Activated naive CD8-positive, alpha-beta T cell (primary cell): Measurements from ENCODE around the gene OR52H1.
"Not testable (repeated sequence)": the region's sequence is repeated elsewhere in the genome, so short reads cannot be mapped to it uniquely, and the experiment has no call there.

ENCODE experiments used
- H3K27ac Mint-ChIP-seq: one replicate; pipeline ENCODE4 v1.8.0; 2021; ENCODE audit warnings: mixed read lengths
- H3K27me3 Mint-ChIP-seq: one replicate; pipeline ENCODE4 v1.8.0; 2021; ENCODE audit warnings: mixed read lengths
- H3K36me3 Mint-ChIP-seq: one replicate; pipeline ENCODE4 v1.8.0; 2021; ENCODE audit warnings: mixed read lengths
- H3K4me1 Mint-ChIP-seq: one replicate; pipeline ENCODE4 v1.8.0; 2021; ENCODE audit warnings: low read depth, mixed read lengths
- H3K4me3 Mint-ChIP-seq: one replicate; pipeline ENCODE4 v1.8.0; 2021; ENCODE audit warnings: mild to moderate bottlenecking, mixed read lengths
- H3K9me3 Mint-ChIP-seq: one replicate; pipeline ENCODE4 v1.8.0; 2021; ENCODE audit warnings: low read depth, mixed read lengths

The OR52H1 gene

DNA sequence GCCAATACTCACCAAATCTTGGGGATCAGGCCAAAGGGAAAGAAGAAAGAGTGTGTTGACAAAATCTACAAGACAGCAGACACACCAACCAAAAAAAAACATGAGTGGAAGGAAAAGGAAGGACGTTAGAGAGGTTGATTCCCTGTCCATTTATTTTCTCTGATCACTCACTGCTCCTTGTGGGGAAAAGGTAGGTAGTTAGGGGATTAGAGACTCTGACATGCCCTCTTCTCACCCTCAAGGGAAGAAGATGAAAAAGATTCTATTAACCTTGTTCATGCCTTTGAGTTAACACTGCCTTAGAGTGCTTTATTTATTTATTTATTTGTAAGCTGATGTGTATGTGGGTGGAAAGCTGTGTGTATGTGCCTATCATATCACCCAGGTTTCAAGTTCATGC is at the start of gene OR52H1:
Gene OR52H1, minus strand, starts transcription at position 101 of the 400 bp plus-strand sequence. CDS start 3,035 bp downstream, outside the sequence.
- H3K27ac Mint-ChIP-seq = no peak within 1 kb of the TSS
- H3K4me1 Mint-ChIP-seq = no peaks in the 10 kb centered on the region
- H3K4me3 Mint-ChIP-seq = no peak within 1 kb of the TSS
- peaks cover 3% of the 10 kb centered on the region for H3K27me3 Mint-ChIP-seq
- H3K9me3 Mint-ChIP-seq = no peaks in the 10 kb centered on the region
- H3K36me3 Mint-ChIP-seq = peaks cover 7% of the 10 kb centered on the region

DNA sequence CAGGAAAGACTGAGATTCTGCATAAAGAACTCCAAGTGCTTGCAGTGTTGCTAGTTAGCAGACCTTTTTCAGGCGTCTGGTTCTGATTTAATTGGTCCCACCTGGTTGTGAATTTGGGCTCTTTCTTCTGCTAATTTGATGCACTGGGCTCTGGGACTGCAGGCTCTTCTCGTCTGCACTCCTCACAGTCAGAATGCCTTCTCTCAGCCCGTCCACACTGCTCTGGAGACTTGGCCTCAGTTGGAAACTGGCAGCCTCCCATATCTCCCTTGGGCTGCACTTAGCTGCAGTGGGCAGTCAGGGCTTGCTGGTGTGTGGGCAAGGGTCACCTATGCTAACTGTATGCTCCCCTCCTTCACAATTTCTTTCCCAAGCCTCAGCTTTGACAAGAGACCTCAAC is 49.6 kb upstream of the OR52H1 start:
- Mint-ChIP-seq H3K27me3 (peaks cover 5% of the 10 kb centered on the region), H3K4me3 (no peak overlapping the region)

DNA sequence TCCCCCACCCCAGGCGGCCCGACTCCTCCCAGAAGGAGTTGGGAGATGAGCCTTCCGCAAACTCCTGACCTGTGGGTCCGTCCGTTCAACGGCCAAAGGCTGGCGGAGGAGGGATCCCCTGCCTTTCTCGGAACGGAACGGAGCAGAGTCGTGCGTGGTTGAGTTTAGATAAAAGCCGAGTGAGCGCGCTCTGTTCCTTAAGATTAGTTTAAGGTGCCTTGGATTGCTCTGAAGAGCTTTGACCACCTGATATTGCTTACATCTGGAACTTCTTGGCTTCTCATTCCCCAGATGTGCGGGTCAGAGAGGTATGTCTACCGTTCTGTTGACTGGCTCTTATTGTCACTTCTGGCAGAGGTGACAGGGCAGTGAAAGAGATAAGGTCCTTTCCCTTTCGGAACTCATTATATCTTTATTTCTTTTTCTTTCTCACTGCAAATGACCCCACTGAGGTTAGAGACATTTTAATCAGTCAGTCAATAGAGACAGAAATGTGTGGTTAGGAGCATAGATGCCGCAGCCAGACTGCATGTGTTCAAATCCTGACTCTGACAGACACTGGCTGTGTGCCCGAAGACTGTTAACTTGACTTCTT is 48.4 kb upstream of the OR52H1 start, which contains the start of gene TRIM6:
Gene TRIM6, plus strand, starts transcription at position 31 of the 595 bp plus-strand sequence. Its CDS starts 261 bp downstream, at position 292.
- Mint-ChIP-seq H3K4me3 (peak within 1 kb of the TSS; percentile 86), H3K4me1 (peaks cover 8% of the 10 kb centered on the region), H3K36me3 (no peaks in the 10 kb centered on the region), H3K27me3 (peaks cover 5% of the 10 kb centered on the region), H3K27ac (no peak within 1 kb of the TSS), H3K9me3 (no peaks in the 10 kb centered on the region)

More for the DNA sequence above, 49.6 kb upstream of the OR52H1 start:
- Mint-ChIP-seq H3K36me3 (no peaks in the 10 kb centered on the region), H3K9me3 (no peaks in the 10 kb centered on the region), H3K4me1 (peaks cover 8% of the 10 kb centered on the region), H3K27ac (no peak overlapping the region)

DNA sequence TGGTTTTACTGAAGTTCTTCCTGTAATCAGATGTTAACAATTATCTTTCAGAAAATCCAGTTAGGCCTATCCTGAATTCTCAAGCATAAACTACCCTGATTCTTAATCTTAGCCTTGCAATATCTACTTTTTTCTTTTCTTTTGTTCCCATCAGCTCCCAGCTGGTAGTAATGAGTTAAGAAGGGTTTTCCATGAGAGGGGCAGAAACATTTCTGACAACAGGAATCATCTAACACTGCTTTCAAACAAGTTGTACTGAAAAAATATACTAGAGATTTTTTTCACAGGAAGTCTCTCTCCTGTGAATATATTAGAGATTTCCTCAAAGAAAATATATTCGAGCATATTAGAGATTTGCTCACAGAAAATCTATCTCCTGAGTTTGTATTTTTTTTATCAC is 44.8 kb upstream of the OR52H1 start:
- Mint-ChIP-seq H3K9me3 (no peaks in the 10 kb centered on the region), H3K4me1 (peaks cover 8% of the 10 kb centered on the region), H3K36me3 (peaks cover 5% of the 10 kb centered on the region), H3K27ac (no peak overlapping the region), H3K27me3 (peaks cover 5% of the 10 kb centered on the region), H3K4me3 (no peak overlapping the region)

DNA sequence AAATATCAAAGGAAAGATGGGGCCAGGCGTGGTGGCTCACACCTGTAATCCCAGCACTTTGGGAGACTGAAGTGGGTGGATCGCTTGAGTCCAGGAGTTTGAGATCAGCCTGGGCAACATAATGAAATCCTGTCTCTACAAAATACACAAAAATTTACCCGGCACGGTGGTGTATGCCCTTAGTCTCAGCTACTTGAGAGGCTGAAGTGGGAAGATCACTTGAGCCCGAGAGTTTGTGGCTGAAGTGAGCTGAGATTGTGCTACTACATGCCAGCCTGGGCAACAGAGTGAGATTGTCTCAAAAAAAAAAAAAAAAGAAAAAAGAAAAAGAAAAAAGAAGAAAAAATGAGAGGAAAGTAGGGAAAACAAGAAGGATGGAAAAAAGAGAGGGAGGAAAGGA is 44.3 kb upstream of the OR52H1 start:
- H3K27ac Mint-ChIP-seq = no peak overlapping the region
- peaks cover 5% of the 10 kb centered on the region for H3K36me3 Mint-ChIP-seq
- H3K4me1 Mint-ChIP-seq = peaks cover 8% of the 10 kb centered on the region
- H3K9me3 Mint-ChIP-seq = no peaks in the 10 kb centered on the region
- peaks cover 5% of the 10 kb centered on the region for H3K27me3 Mint-ChIP-seq
- no peak overlapping the region for H3K4me3 Mint-ChIP-seq

DNA sequence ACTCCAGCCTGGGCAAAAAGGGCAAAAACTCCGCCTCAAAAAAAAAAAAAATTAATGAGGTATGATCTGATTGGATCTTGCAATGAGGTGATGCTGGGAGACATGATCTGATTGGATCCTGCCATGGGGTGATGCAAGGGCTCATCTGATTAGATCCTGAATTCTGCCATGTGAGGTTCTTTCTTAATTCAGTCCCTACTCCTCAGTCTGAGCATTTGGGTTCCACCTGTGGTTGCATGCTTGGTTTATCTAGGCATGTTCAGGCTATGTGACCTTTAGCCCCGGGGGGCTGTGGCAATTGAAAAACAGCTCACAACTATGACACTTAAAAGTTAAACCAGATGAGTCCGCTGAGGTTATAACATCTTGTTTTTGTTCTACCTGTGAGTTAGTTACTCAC is 43.3 kb upstream of the OR52H1 start:
- H3K4me3 Mint-ChIP-seq = no peak overlapping the region
- H3K27me3 Mint-ChIP-seq = peaks cover 1% of the 10 kb centered on the region
- H3K4me1 Mint-ChIP-seq = peaks cover 4% of the 10 kb centered on the region
- H3K9me3 Mint-ChIP-seq = no peaks in the 10 kb centered on the region
- H3K27ac Mint-ChIP-seq = no peak overlapping the region
- peaks cover 5% of the 10 kb centered on the region for H3K36me3 Mint-ChIP-seq

DNA sequence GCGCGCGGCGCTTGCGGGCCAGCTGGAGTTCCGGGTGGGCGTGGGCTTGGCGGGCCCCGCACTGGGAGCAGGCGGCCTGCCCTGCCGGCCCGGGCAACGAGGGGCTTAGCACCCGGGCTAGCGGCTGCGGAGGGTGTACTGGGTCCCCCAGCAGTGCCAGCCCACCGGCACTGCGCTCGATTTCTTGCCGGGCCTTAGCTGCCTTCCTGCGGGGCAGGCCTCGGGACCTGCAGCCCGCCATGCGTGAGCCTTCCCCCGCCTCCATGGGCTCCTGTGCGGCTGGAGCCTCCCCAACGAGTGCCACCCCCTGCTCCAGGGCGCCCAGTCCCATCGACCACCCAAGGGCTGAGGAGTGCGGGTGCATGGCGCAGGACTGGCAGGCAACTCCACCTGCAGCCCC is 41.6 kb upstream of the OR52H1 start:
- not testable (repeated sequence) for H3K4me3 Mint-ChIP-seq, H3K27ac Mint-ChIP-seq, H3K4me1 Mint-ChIP-seq, H3K9me3 Mint-ChIP-seq, H3K27me3 Mint-ChIP-seq, H3K36me3 Mint-ChIP-seq

DNA sequence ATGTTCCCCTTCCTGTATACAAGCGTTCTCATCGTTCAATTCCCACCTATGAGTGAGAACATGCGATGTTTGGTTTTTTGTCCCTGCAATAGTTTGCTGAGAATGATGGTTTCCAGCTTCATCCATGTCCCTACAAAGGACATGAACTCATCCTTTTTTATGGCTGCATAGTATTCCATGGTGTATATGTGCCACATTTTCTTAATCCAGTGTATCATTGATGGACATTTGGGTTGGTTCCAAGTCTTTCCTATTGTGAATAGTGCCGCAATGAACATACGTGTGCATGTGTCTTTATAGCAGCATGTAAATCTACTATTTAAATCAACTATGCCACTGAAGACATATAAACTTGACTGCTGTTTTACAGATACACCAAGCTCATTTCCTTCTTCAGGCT is 36.1 kb upstream of the OR52H1 start:
- not testable (repeated sequence) for H3K4me1 Mint-ChIP-seq, H3K36me3 Mint-ChIP-seq, H3K4me3 Mint-ChIP-seq, H3K27me3 Mint-ChIP-seq, H3K27ac Mint-ChIP-seq, H3K9me3 Mint-ChIP-seq

DNA sequence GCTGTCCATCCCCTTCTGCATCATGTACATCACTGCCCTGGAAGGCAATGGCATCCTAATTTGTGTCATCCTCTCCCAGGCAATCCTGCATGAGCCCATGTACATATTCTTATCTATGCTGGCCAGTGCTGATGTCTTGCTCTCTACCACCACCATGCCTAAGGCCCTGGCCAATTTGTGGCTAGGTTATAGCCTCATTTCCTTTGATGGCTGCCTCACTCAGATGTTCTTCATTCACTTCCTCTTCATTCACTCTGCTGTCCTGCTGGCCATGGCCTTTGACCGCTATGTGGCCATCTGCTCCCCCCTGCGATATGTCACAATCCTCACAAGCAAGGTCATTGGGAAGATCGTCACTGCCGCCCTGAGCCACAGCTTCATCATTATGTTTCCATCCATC is 32.7 kb upstream of the OR52H1 start:
- Mint-ChIP-seq H3K36me3 (peaks cover 3% of the 10 kb centered on the region), H3K9me3 (peaks cover 4% of the 10 kb centered on the region), H3K27me3 (peaks cover 2% of the 10 kb centered on the region), H3K4me1 (no peaks in the 10 kb centered on the region), H3K27ac (no peak overlapping the region), H3K4me3 (no peak overlapping the region)

DNA sequence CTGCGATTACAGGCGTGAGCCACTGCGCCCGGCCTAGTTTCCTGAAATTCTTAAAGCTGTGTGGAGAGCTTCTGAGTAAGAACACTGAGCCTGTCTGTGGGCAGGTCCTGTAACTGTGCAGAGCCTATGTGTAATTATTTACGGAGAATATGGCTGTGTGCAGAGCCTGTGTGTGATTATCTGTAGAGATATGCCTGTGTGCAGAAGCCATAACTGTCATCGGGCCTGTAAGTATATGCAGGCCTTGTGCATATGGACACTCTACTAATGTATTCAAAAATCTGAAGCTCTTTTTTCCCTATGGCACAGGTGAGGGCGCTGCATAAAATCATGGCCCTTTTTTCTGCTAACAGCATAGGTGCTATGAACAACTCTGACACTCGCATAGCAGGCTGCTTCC is 32.2 kb upstream of the OR52H1 start, which contains the start of gene OR52B6:
Gene OR52B6, plus strand, starts transcription at position 301 of the 400 bp plus-strand sequence. Its CDS starts 0 bp downstream, at position 301.
- H3K9me3 Mint-ChIP-seq = peaks cover 4% of the 10 kb centered on the region
- H3K4me3 Mint-ChIP-seq = no peak within 1 kb of the TSS
- no peak within 1 kb of the TSS for H3K27ac Mint-ChIP-seq
- no peaks in the 10 kb centered on the region for H3K4me1 Mint-ChIP-seq
- H3K27me3 Mint-ChIP-seq = peaks cover 2% of the 10 kb centered on the region
- H3K36me3 Mint-ChIP-seq = peaks cover 3% of the 10 kb centered on the region

DNA sequence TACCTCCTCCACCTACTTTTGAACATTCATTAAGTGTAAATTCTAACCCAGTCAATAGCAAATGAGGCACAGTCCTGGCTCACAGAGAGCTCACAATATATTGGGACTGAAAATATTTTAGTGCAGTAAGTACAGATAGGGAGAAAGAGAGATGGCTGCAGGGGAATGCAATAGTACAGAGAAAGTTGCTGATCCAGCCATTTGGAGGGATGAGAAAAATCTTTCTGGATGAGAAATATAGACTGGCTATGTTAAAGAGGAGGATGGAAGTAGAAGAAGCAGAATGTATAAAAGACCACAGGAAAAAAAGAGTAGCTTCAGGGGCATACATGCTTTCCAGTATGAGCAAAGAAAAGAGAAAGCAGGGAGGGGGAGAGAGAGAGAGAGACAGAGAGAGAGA is 28.8 kb upstream of the OR52H1 start:
- H3K9me3 Mint-ChIP-seq = no peaks in the 10 kb centered on the region
- H3K36me3 Mint-ChIP-seq = no peaks in the 10 kb centered on the region
- H3K27ac Mint-ChIP-seq = no peak overlapping the region
- no peaks in the 10 kb centered on the region for H3K27me3 Mint-ChIP-seq
- H3K4me3 Mint-ChIP-seq = no peak overlapping the region
- no peaks in the 10 kb centered on the region for H3K4me1 Mint-ChIP-seq

DNA sequence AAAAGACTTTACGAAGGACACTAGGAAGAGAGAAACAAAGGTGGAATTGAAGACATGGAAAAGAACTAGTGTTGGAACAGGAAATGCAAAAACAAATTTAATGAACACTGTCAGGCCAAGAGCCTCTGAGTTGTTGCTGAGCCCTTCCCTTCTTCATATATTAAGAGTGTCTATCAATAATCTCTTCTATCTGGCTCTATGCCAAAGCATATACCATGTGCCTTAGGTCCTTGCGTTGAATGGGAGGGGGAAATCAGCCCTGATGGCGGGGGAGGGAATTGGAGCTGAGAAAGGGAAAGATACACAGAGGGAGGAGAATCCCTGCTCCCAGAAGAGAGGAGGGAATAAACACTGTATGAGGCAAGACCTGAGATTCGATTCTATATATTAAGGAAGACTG is 26.8 kb upstream of the OR52H1 start:
- Mint-ChIP-seq H3K9me3 (no peaks in the 10 kb centered on the region), H3K4me1 (no peaks in the 10 kb centered on the region), H3K36me3 (peaks cover 3% of the 10 kb centered on the region), H3K27ac (no peak overlapping the region), H3K4me3 (no peak overlapping the region), H3K27me3 (no peaks in the 10 kb centered on the region)

DNA sequence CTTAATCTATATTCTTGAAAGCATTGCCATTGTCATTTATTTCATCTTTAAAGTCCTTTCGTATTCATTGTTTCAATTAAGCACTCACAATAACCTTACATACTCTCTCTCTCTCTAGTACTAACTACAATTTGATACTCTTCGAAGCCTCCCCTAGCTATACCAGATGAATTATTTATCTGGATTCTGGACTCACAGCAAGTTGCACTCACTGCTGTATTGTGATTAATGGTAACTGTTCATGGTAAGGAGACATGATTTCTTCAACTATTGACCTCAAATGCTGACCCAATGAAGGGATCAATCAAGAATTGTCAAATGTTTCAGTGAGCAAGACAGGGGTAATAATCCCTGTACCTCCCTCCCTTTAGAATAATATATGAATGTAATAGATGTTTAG is 26.3 kb upstream of the OR52H1 start:
- Mint-ChIP-seq H3K36me3 (peaks cover 3% of the 10 kb centered on the region), H3K9me3 (no peaks in the 10 kb centered on the region), H3K27me3 (no peaks in the 10 kb centered on the region)

DNA sequence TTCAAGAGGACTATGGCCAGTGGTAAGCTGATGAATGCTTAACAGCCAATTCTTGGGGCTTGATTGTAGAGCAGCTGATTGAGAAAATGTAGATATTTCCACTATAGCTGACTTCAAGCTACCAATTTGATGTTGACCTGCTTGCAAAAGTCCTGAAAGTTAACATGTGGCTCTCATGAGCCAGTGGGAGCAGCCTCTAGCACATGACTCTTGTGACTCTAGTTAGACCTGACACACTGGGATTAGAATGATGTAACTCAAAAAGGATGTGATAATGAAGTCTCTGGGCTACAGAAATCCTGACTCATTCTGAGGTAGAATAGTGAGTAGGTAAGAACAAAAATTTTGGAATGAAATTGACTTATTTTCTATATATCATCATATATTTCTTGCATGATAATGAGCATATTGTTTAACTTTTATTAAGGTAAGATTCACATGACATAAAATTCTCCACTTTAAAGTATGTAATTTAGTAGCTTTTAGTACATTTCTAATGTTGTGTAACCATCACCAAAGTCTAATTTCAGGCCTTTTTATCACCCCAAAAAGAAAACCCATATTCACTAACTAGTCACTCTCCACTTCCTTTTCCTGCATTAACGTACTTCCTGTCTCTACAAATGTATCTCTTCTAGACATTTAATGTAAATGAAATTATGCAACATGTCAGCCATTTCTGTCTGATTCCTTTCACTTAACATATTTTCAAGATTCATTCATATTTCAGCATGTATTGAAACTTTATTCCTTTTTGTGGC is 16.1 kb upstream of the OR52H1 start:
- peaks cover 4% of the 10 kb centered on the region for H3K36me3 Mint-ChIP-seq
- H3K9me3 Mint-ChIP-seq = peaks cover 5% of the 10 kb centered on the region
- no peaks in the 10 kb centered on the region for H3K27me3 Mint-ChIP-seq
- H3K4me1 Mint-ChIP-seq = peaks cover 6% of the 10 kb centered on the region
- no peak overlapping the region for H3K4me3 Mint-ChIP-seq
- H3K27ac Mint-ChIP-seq = no peak overlapping the region

More for the DNA sequence above, 26.3 kb upstream of the OR52H1 start:
- no peak overlapping the region for H3K27ac Mint-ChIP-seq
- H3K4me1 Mint-ChIP-seq = no peaks in the 10 kb centered on the region
- no peak overlapping the region for H3K4me3 Mint-ChIP-seq

DNA sequence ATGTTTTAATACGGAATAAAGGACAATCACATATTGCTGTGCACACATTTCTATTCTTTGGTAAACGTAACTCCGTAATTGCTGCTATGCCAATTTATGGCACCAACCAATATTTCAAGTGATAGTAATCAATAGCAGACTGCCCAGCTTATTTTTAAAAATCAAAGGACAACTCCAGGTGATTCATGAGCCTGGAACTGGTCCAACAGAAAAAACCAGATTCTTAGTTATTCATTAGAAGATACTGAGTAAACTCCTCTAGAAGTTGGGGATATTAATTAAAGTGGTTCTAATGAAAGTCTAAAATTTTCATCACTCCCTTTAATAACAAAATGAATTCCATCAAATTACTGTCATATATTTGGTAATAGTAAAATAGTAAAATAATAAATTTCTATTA is 9.4 kb upstream of the OR52H1 start:
- Mint-ChIP-seq H3K27ac (no peak overlapping the region), H3K4me3 (no peak overlapping the region), H3K9me3 (no peaks in the 10 kb centered on the region), H3K27me3 (peaks cover 5% of the 10 kb centered on the region), H3K4me1 (no peaks in the 10 kb centered on the region), H3K36me3 (no peaks in the 10 kb centered on the region)
